K562 (cell line): Measurements from ENCODE around the gene AJM1. TPM values are rescaled to one million over a fixed set of nuclear protein-coding genes. Genes with fewer than 3 reads are reported as not detected.

Experiments used
- CHD2 ChIP-seq: IDR thresholded peaks from 2 replicates; pipeline ENCODE4 v1.6.1; 2011; ENCODE audit warnings: low read depth, low read length
- CREB5 ChIP-seq: fragments of 250-450 bp; sonication (Bioruptor Pico); IDR thresholded peaks from 2 replicates; pipeline ENCODE4 v1.5.0; 2020; ENCODE audit warnings: mild to moderate bottlenecking
- DDX20 ChIP-seq: fragments of 450-650 bp; IDR thresholded peaks from 2 replicates; pipeline ENCODE4 v1.6.1; 2016; ENCODE audit warnings: missing genetic modification characterization, low read depth, mild to moderate bottlenecking, missing compliant biosample characterization, moderate library complexity
- DNMT1 ChIP-seq: fragments of 450-650 bp; IDR thresholded peaks from 2 replicates; pipeline ENCODE4 v1.6.1; 2016; ENCODE audit warnings: antibody characterized with exemption, mild to moderate bottlenecking
- L3MBTL2 ChIP-seq: fragments of 450-650 bp; IDR thresholded peaks from 2 replicates; pipeline ENCODE4 v1.6.1; 2016; ENCODE audit warnings: mild to moderate bottlenecking, moderate library complexity
- PHB ChIP-seq: fragments of 250-450 bp; sonication (Bioruptor Pico); IDR thresholded peaks from 2 replicates; pipeline ENCODE4 v1.5.0; 2021
- RBFOX2 ChIP-seq: fragments of 200-400 bp; formaldehyde crosslinking; IDR thresholded peaks from 2 replicates; pipeline ENCODE4 v1.6.1; 2017; ENCODE audit warnings: low read depth, mild to moderate bottlenecking, low read length, moderate library complexity
- RFX5 ChIP-seq: IDR thresholded peaks from 2 replicates; pipeline ENCODE4 v1.6.1; 2011; ENCODE audit warnings: low read depth, mild to moderate bottlenecking, improper control_type of control experiment, low read length
- SRSF7 ChIP-seq: fragments of 200-400 bp; formaldehyde crosslinking; optimal IDR thresholded peaks from 2 replicates; pipeline ENCODE3; 2017; ENCODE audit warnings: mild to moderate bottlenecking, low read depth, low read length
- ZBTB33 ChIP-seq: sonication (generic); formaldehyde crosslinking; IDR thresholded peaks from 2 replicates; pipeline ENCODE4 v1.8.1; 2023; ENCODE audit warnings: mild to moderate bottlenecking, missing genetic modification reagents
- ZBTB49 ChIP-seq: sonication (generic); formaldehyde crosslinking; IDR thresholded peaks from 2 replicates; pipeline ENCODE4 v1.8.0; 2022; ENCODE audit warnings: missing genetic modification reagents, mild to moderate bottlenecking, borderline replicate concordance
- ZBTB5 ChIP-seq: fragments of 450-650 bp; IDR thresholded peaks from 2 replicates; pipeline ENCODE4 v1.6.1; 2017; ENCODE audit warnings: antibody characterized with exemption
- ZHX1 ChIP-seq: fragments of 150-350 bp; conservative IDR thresholded peaks from 2 replicates; pipeline ENCODE4 v1.6.1; 2014; ENCODE audit warnings: low read length
- polyA plus RNA-seq, 8 experiments: library from polyadenylated mRNA; depleted of rRNA in 4 of 8; stranded (reverse) in 5 of 8; unstranded in 3 of 8; fragments of >200 nt; fragmentation: Nextera tagmentation in 2 of 8; fragmentation: Illumina TruSeq in 1 of 8; extraction: Ambion mirVana in 2 of 8; extraction: Trizol in 1 of 8; gene quantifications; 2 replicates each; pipeline versions ENCODE4 v1.2.1 to v1.2.3, GENCODE V29; 2011 to 2014; ENCODE audit warnings: inconsistent platforms in 1 of 8, missing spikeins in 1 of 8
- total RNA-seq, 7 experiments: library from RNA; depleted of rRNA in 6 of 7; stranded (reverse); fragments of >200 nt in 6 of 7; fragmentation: Illumina TruSeq in 2 of 7; extraction: Trizol in 2 of 7; gene quantifications; 2 replicates each; pipeline versions ENCODE4 v1.2.1 to v1.2.3, GENCODE V29; 2011 to 2021; ENCODE audit warnings: low replicate concordance in 1 of 7

Gene AJM1
- total and polyA plus RNA-seq, 9 of the 15 experiments (the other 6 are each of a cell fraction or from before 2014, with no cell fraction given), result 0.01 to 3.7 (median 0.65) TPM; not detected in 1

- TF ChIP-seq ZHX1 (no peak), CHD2 (no peak), PHB (CRISPR knock-in tag) (no peak), ZBTB33 (CRISPR knock-in tag) (peak; percentile 96), DNMT1 (no peak), DDX20 (no peak), RBFOX2 (peak; percentile 48; the same call in 1 of the 2 replicates), CREB5 (CRISPR knock-in tag) (no peak), ZBTB5 (no peak), ZBTB49 (CRISPR knock-in tag) (no peak), L3MBTL2 (no peak), RFX5 (no peak), SRSF7 (no peak)
Measured at GRCh38 chr9:136845465-136846260, 3.4 kb downstream of the AJM1 start (continued).
